ES-I3 (cell line): ENCODE results near the gene PSG1.
"Not testable (repeated sequence)": the region's sequence is repeated elsewhere in the genome, so short reads cannot be mapped to it uniquely, and the experiment has no call there.

Source experiments
- H3K36me3 ChIP-seq: 2 replicates; pipeline ENCODE4 v1.6.1; 2013; ENCODE audit warnings: mild to moderate bottlenecking, low read length, control low read depth, moderate library complexity; ENCODE audit not compliant: insufficient read depth
- H3K4me1 ChIP-seq: 2 replicates; pipeline ENCODE4 v1.6.1; 2013; ENCODE audit warnings: mild to moderate bottlenecking, control low read depth, low read length; ENCODE audit not compliant: insufficient read depth
- H3K9ac ChIP-seq: 2 replicates; pipeline ENCODE4 v1.6.1; 2013; ENCODE audit warnings: low read depth, mild to moderate bottlenecking, low read length, moderate library complexity
- H3K9me3 ChIP-seq: 2 replicates; pipeline ENCODE4 v1.6.1; 2013; ENCODE audit warnings: mild to moderate bottlenecking, low read length, moderate library complexity; ENCODE audit not compliant: control insufficient read depth, insufficient read depth

Gene PSG1

GRCh38 chr19:42819960-42820650, 59.4 kb downstream of the PSG1 start:
- H3K4me1 ChIP-seq, H3K36me3 ChIP-seq, H3K9ac ChIP-seq, H3K9me3 ChIP-seq: not testable (repeated sequence)

GRCh38 chr19:42816894-42817293, 62.6 kb downstream of the PSG1 start:
- no peak overlapping the region for H3K9ac ChIP-seq
- H3K4me1 ChIP-seq = no peaks in the 10 kb centered on the region
- H3K36me3 ChIP-seq = no peaks in the 10 kb centered on the region
- H3K9me3 ChIP-seq = no peaks in the 10 kb centered on the region
